SU-DHL-6 (cell line): ENCODE measurements around the gene NEAT1.

Source experiments
- H2AFZ ChIP-seq: fragments of 200-600 bp; sonication (generic); 2 replicates; pipeline ENCODE4 v1.6.1; 2014; ENCODE audit warnings: low read depth, mild to moderate bottlenecking, moderate library complexity, mixed read lengths, antibody characterized with exemption, low read length; ENCODE audit not compliant: severe bottlenecking
- H3F3A ChIP-seq: fragments of 200-600 bp; shearing (Covaris generic); 2 replicates; pipeline ENCODE4 v1.6.0; 2016; ENCODE audit warnings: antibody characterized with exemption, mild to moderate bottlenecking; ENCODE audit not compliant: insufficient read depth
- H3K27ac ChIP-seq: fragments of 200-600 bp; sonication (generic); 2 replicates; pipeline ENCODE4 v1.5.1; 2016; ENCODE audit warnings: low read depth, mild to moderate bottlenecking, low read length, moderate library complexity, mixed read lengths
- H3K27me3 ChIP-seq: fragments of 200-600 bp; sonication (generic), shearing (Covaris generic); 2 replicates; pipeline ENCODE4 v1.6.0; 2014; ENCODE audit warnings: mild to moderate bottlenecking, low read length
- H3K36me3 ChIP-seq: fragments of 200-600 bp; sonication (generic); 2 replicates; pipeline ENCODE4 v1.6.1; 2014; ENCODE audit warnings: mild to moderate bottlenecking, low read length, mixed read lengths
- H3K4me2 ChIP-seq: fragments of 300-600, 200-600 bp; shearing (Covaris generic), sonication (generic); 2 replicates; pipeline ENCODE4 v1.6.0; 2014; ENCODE audit warnings: low read length, low read depth, mild to moderate bottlenecking; ENCODE audit not compliant: poor library complexity, severe bottlenecking
- H3K4me3 ChIP-seq: fragments of 200-600 bp; sonication (generic); 2 replicates; pipeline ENCODE4 v1.5.1; 2014; ENCODE audit warnings: antibody characterized with exemption, low read length, mild to moderate bottlenecking, mixed read lengths; ENCODE audit not compliant: insufficient read depth, poor library complexity, severe bottlenecking
- H3K79me2 ChIP-seq: fragments of 200-600 bp; sonication (generic); 2 replicates; pipeline ENCODE4 v1.6.1; 2014; ENCODE audit warnings: mild to moderate bottlenecking, low read length, moderate library complexity; ENCODE audit not compliant: insufficient read depth
- H3K9ac ChIP-seq: fragments of 200-600 bp; sonication (generic); 2 replicates; pipeline ENCODE4 v1.7.0; 2014; ENCODE audit warnings: mild to moderate bottlenecking, low read length
- H3K9me2 ChIP-seq: fragments of 200-600 bp; sonication (generic); replicated peaks from 2 replicates; pipeline ENCODE4 v1.6.1; 2014; ENCODE audit warnings: low read length; ENCODE audit not compliant: insufficient read depth
- H3K9me3 ChIP-seq: fragments of 200-600 bp; sonication (generic); 2 replicates; pipeline ENCODE4 v1.6.1; 2014; ENCODE audit warnings: low read length, mixed read lengths; ENCODE audit not compliant: insufficient read depth
- H4K20me1 ChIP-seq: fragments of 200-600 bp; sonication (generic); 2 replicates; pipeline ENCODE4 v1.6.1; 2014; ENCODE audit warnings: low read depth, mild to moderate bottlenecking, antibody characterized with exemption, low read length, moderate library complexity, mixed read lengths
- EZH2phosphoT487 ChIP-seq: fragments of 200-600 bp; sonication (generic), shearing (Covaris generic); conservative IDR thresholded peaks from 2 replicates; pipeline ENCODE4 v1.6.1; 2018; ENCODE audit warnings: mild to moderate bottlenecking, antibody characterized with exemption, low read length, moderate library complexity, mixed read lengths
- TF ChIP-seq, protein P1 (sequence below): fragments of 200-600 bp; sonication (generic); IDR thresholded peaks from one replicate; pipeline ENCODE4 v1.5.1; 2017; ENCODE audit warnings: antibody characterized with exemption, mild to moderate bottlenecking, low read length, moderate library complexity; ENCODE audit not compliant: insufficient read depth, poor library complexity, severe bottlenecking

NEAT1 gene

DNA sequence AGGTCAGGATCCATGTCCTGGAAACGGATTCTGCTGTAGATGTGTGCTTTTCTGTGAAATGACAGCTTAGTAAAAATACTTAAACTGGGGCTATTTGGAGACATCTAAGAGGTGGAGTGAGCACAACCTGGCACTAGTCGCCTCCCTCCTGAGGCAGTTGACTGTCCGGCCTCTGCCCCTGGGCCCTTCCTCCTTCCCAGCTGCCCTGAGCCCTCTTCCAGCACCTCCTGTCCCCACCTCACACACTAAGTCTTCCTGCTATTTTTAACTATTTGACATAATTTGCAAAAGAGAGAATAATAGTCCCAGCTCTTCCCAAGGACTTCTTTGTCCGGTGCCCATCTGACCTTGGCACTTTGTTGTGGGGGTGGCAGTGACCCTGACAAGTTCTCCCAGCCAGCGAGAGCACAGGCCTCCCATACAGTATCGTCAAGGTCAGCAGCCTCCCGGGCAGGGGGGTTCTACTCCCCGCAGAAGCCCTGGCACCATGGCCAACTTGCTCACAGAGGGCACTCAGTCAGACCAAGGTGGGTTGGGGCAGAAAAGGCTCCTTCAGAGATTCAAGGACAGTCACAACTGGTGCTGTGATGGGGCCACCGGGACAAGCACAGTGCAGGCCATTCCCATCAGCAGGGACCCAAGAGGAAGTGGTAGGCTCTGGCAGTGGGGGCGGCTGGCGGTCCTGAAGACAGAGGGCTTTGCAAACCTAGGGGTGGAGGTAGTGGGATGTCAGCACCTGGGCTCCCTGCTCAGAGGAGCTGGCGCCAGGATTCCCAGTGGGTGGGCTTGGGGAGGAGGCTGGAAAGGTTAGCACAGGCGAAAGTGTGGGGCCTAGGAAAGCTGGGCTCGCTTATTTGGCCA is 5.5 kb upstream of the NEAT1 start:
- peak overlapping the region; percentile 99 for H3K9ac ChIP-seq
- no peaks in the 10 kb centered on the region for H3K36me3 ChIP-seq
- no peak for TF ChIP-seq EZH2phosphoT487
- TF ChIP-seq, protein P1, sequence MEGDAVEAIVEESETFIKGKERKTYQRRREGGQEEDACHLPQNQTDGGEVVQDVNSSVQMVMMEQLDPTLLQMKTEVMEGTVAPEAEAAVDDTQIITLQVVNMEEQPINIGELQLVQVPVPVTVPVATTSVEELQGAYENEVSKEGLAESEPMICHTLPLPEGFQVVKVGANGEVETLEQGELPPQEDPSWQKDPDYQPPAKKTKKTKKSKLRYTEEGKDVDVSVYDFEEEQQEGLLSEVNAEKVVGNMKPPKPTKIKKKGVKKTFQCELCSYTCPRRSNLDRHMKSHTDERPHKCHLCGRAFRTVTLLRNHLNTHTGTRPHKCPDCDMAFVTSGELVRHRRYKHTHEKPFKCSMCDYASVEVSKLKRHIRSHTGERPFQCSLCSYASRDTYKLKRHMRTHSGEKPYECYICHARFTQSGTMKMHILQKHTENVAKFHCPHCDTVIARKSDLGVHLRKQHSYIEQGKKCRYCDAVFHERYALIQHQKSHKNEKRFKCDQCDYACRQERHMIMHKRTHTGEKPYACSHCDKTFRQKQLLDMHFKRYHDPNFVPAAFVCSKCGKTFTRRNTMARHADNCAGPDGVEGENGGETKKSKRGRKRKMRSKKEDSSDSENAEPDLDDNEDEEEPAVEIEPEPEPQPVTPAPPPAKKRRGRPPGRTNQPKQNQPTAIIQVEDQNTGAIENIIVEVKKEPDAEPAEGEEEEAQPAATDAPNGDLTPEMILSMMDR = no peak
- no peaks in the 10 kb centered on the region for H3K9me3 ChIP-seq
- no peaks in the 10 kb centered on the region for H4K20me1 ChIP-seq
- no peaks in the 10 kb centered on the region for H3K27me3 ChIP-seq
- peak overlapping the region; percentile 98 for H3K4me2 ChIP-seq
- peaks cover 48% of the 10 kb centered on the region for H3F3A ChIP-seq
- H3K4me3 ChIP-seq = peak overlapping the region; percentile 58
- H3K27ac ChIP-seq = peak overlapping the region; percentile 98
- H3K9me2 ChIP-seq = no peaks in the 10 kb centered on the region
- no peak overlapping the region for H2AFZ ChIP-seq
- H3K79me2 ChIP-seq = peaks cover 5% of the 10 kb centered on the region; the same call in 1 of the 2 replicates

DNA sequence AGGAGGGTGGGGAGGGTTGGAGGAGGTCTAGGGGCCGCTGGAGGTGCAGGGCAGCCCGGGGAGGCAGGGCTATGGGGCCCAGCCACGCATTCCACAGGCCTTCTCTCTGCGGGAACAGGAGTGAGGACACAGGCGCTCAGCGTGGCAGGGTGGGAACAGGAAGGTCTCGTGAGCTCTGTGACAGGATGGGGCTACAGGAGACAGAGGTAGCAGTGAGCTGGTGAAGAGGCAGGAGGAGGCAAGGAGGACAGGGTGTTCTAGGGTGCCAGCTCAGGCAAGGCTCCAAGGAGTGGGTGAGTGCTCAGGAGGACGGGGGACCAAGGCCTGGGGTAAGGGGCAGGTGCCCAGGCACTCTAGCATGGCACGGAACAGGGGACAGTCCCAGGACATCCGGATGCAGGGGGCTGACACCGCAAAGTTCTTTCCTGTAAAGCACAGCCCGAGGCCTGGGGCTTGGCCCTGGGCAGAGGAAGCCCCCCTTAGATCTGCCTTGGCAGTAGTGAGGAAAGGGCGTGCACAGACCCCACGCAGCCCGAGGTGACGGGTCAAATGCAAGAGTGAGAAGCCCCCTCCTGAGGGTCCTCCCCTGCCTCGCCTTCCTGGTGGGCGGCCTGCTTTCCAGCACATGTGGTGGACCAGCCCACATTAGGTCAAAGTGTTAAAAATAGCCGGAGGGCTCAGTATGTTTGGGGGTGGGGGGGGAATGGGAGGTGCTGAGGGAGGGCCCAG is 4.7 kb upstream of the NEAT1 start:
- H3F3A ChIP-seq = peaks cover 54% of the 10 kb centered on the region
- no peak for TF ChIP-seq EZH2phosphoT487
- TF ChIP-seq, protein P1 = no peak
- H3K4me2 ChIP-seq = peak overlapping the region; percentile 98
- H3K9me2 ChIP-seq = no peaks in the 10 kb centered on the region
- H3K27ac ChIP-seq = peak overlapping the region; percentile 98
- peak overlapping the region; percentile 58 for H3K4me3 ChIP-seq
- no peaks in the 10 kb centered on the region for H4K20me1 ChIP-seq
- peak overlapping the region; percentile 99 for H3K9ac ChIP-seq
- H3K9me3 ChIP-seq = no peaks in the 10 kb centered on the region
- no peaks in the 10 kb centered on the region for H3K27me3 ChIP-seq
- no peak overlapping the region for H2AFZ ChIP-seq
- no peaks in the 10 kb centered on the region for H3K36me3 ChIP-seq
- H3K79me2 ChIP-seq = peaks cover 12% of the 10 kb centered on the region

DNA sequence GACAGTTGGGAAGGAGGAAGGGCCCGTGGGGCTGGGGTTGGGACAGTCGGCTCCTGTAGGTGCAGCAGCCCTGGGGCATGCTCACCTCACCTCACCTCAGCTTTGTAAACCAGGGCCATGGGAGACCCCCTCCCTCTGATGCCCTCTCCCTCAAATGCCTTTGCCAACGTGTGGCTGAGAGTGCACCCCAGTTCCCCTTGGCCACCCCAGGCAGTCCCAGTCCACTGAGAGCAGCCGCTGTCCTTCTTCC is 4.2 kb upstream of the NEAT1 start:
- no peak overlapping the region for H2AFZ ChIP-seq
- peaks cover 17% of the 10 kb centered on the region for H3K79me2 ChIP-seq
- H3K4me3 ChIP-seq = peak overlapping the region; percentile 3
- no peaks in the 10 kb centered on the region for H3K27me3 ChIP-seq
- H3F3A ChIP-seq = peaks cover 59% of the 10 kb centered on the region
- no peaks in the 10 kb centered on the region for H3K36me3 ChIP-seq
- H3K27ac ChIP-seq = peak overlapping the region; percentile 98
- H3K9ac ChIP-seq = peak overlapping the region; percentile 99
- no peak for TF ChIP-seq EZH2phosphoT487
- TF ChIP-seq, protein P1 = no peak
- H3K9me2 ChIP-seq = no peaks in the 10 kb centered on the region
- no peaks in the 10 kb centered on the region for H3K9me3 ChIP-seq
- no peaks in the 10 kb centered on the region for H4K20me1 ChIP-seq
- peak overlapping the region; percentile 98 for H3K4me2 ChIP-seq
